ENCODE results near the gene PDE4D. TPM values are rescaled to one million over a fixed set of nuclear protein-coding genes. Genes with fewer than 3 reads are reported as not detected.

The PDE4D gene
- total and polyA plus RNA-seq, 2 donors (not counting 3 experiments of a cell fraction or from before 2014, with no cell fraction given) = 34.5 to 51.2 TPM

GRCh38 chr5:59199868-59200267 lies 693.7 kb downstream of the PDE4D start:
- no peak overlapping the region for H3K4me3 ChIP-seq (replicated peaks in 1 of 3; ENCODE audit: insufficient read depth in 1 of 3, low read depth in 1 of 3, low read length in 3 of 3)
- CTCF ChIA-PET = no interaction called here
- no peak overlapping the region for H2AFZ ChIP-seq (ENCODE audit: low read depth, low read length)
- TF ChIP-seq EZH2 (IDR thresholded peaks at IDR 0.05; ENCODE audit: borderline replicate concordance, low read depth, low read length, severe bottlenecking) = no peak
- H3K4me2 ChIP-seq (ENCODE audit: insufficient read depth, low read length) = no peak overlapping the region
- no peaks in the 10 kb centered on the region for H3K36me3 ChIP-seq (ENCODE audit: control insufficient read depth in 2 of 2, extremely low read depth in 1 of 2, insufficient read depth in 2 of 2, low read length in 2 of 2)
- dilution Hi-C loops (cut with MboI; ENCODE audit: extremely low pct_ligation_motif_present, low sequenced_read_pairs) (no loop called here), intact Hi-C loops (cut with micrococcal nuclease) (no loop called here)
- no peaks in the 10 kb centered on the region for H4K20me1 ChIP-seq (replicated peaks; ENCODE audit: control insufficient read depth, extremely low read depth, insufficient read depth, low read length)
- DNase-seq (ENCODE audit: low read depth, low spot score) = no peak
- H3K27me3 ChIP-seq (ENCODE audit: control insufficient read depth in 2 of 2, insufficient read depth in 2 of 2, low read length in 2 of 2) = no peaks in the 10 kb centered on the region
- POLR2A ChIA-PET = no interaction called here
- no peak for FAIRE-seq
- no peak overlapping the region for H3K27ac ChIP-seq (ENCODE audit: insufficient read depth, low read depth, low read length)
- H3K9ac ChIP-seq (replicated peaks; ENCODE audit: extremely low read depth, insufficient read depth, low read length) = no peak overlapping the region
- H3K9me3 ChIP-seq (replicated peaks; ENCODE audit: control insufficient read depth, insufficient read depth, low read length) = no peaks in the 10 kb centered on the region
- no TSS peak for BruUV-seq (replicated peaks)
- H3K9me1 ChIP-seq (replicated peaks; ENCODE audit: control insufficient read depth, extremely low read depth, insufficient read depth, low read length) = no peaks in the 10 kb centered on the region
- H3K4me1 ChIP-seq (ENCODE audit: control insufficient read depth, extremely low read depth, insufficient read depth, low read length) = no peaks in the 10 kb centered on the region
- no peaks in the 10 kb centered on the region for H3K79me2 ChIP-seq (ENCODE audit: control insufficient read depth, insufficient read depth, low read length)

- dilution Hi-C loops (cut with MboI; ENCODE audit: extremely low pct_ligation_motif_present, low sequenced_read_pairs) = no loop called here
- TF ChIP-seq FOS (IDR thresholded peaks at IDR 0.05; ENCODE audit: borderline replicate concordance, insufficient read depth, low read length) (no peak), MYC (IDR thresholded peaks at IDR 0.05; ENCODE audit: low read depth, low read length) (no peak), JUN (IDR thresholded peaks at IDR 0.05; ENCODE audit: borderline replicate concordance, insufficient read depth, insufficient read length, low read depth) (no peak), MAX (IDR thresholded peaks at IDR 0.05; ENCODE audit: insufficient read depth, insufficient read length) (no peak), POLR2AphosphoS5 (IDR thresholded peaks at IDR 0.05; ENCODE audit: insufficient read depth, low read depth, low read length) (no peak), POLR2A (IDR thresholded peaks at IDR 0.05; ENCODE audit: low read depth, low read length) (no peak), CTCF (IDR thresholded peaks at IDR 0.05; ENCODE audit: extremely low read depth in 1 of 2, insufficient read depth in 1 of 2, low read depth in 1 of 2, low read length in 2 of 2) (no peak), GATA2 (IDR thresholded peaks at IDR 0.05; ENCODE audit: insufficient read depth, insufficient read length, low read depth, low read length) (no peak), EZH2 (IDR thresholded peaks at IDR 0.05; ENCODE audit: borderline replicate concordance, low read depth, low read length, severe bottlenecking) (no peak)
- H3K27me3 ChIP-seq (ENCODE audit: control insufficient read depth in 2 of 2, insufficient read depth in 2 of 2, low read length in 2 of 2) = no peaks in the 10 kb centered on the region
- ChIA-PET CTCF (no interaction called here), POLR2A (no interaction called here)
- H3K9me1 ChIP-seq (replicated peaks; ENCODE audit: control insufficient read depth, extremely low read depth, insufficient read depth, low read length) = no peaks in the 10 kb centered on the region
- no peak overlapping the region for H3K9ac ChIP-seq (replicated peaks; ENCODE audit: extremely low read depth, insufficient read depth, low read length)
- no peaks in the 10 kb centered on the region for H4K20me1 ChIP-seq (replicated peaks; ENCODE audit: control insufficient read depth, extremely low read depth, insufficient read depth, low read length)
- no peak overlapping the region for H3K4me3 ChIP-seq (replicated peaks in 1 of 3; ENCODE audit: insufficient read depth in 1 of 3, low read depth in 1 of 3, low read length in 3 of 3)
- H3K4me1 ChIP-seq (ENCODE audit: control insufficient read depth, extremely low read depth, insufficient read depth, low read length) = no peaks in the 10 kb centered on the region
- H3K36me3 ChIP-seq (ENCODE audit: control insufficient read depth in 2 of 2, extremely low read depth in 1 of 2, insufficient read depth in 2 of 2, low read length in 2 of 2) = no peaks in the 10 kb centered on the region
- no peaks in the 10 kb centered on the region for H3K79me2 ChIP-seq (ENCODE audit: control insufficient read depth, insufficient read depth, low read length)
- FAIRE-seq = no peak
- intact Hi-C loops (cut with micrococcal nuclease) = no loop called here
- H3K27ac ChIP-seq (ENCODE audit: insufficient read depth, low read depth, low read length) = no peak overlapping the region
- H3K9me3 ChIP-seq (replicated peaks; ENCODE audit: control insufficient read depth, insufficient read depth, low read length) = no peaks in the 10 kb centered on the region
- no peak overlapping the region for H3K4me2 ChIP-seq (ENCODE audit: insufficient read depth, low read length)
- BruUV-seq (replicated peaks) = no TSS peak
- DNase-seq (ENCODE audit: low read depth, low spot score) = no peak
- H2AFZ ChIP-seq (ENCODE audit: low read depth, low read length) = no peak overlapping the region
These were observed 694.7 kb downstream of the PDE4D start for GRCh38 chr5:59198832-59199231.

Measured in endothelial cell of umbilical vein (primary cell).